Nucleus accumbens (tissue), 56 donors: ENCODE results near the gene BIRC7.

Experiments used
- DNase-seq, 56 donors: peaks; one replicate each; lab custom pipeline; 2025; lab: John Stamatoyannopoulos, UW

Gene BIRC7

DNA sequence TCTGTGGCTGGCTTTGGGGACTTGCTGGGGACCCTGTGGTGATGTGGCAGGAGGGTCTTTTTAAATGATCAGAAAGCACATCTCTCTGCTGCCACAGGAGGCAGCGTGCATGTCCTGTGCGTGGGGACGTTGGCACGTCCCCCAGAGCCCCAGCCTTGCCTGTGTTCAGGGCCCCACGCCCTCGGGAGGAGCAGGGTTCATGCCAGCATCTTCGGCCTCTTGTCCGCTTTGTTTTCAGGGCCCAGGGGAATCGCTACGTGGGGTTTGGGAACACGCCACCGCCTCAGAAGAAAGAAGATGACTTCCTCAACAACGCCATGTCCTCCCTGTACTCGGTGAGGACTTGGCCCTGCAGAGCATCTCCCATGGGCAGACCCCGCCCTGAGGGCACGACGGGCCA lies 43.0 kb downstream of the BIRC7 start:
- DNase-seq, result no peak

DNA sequence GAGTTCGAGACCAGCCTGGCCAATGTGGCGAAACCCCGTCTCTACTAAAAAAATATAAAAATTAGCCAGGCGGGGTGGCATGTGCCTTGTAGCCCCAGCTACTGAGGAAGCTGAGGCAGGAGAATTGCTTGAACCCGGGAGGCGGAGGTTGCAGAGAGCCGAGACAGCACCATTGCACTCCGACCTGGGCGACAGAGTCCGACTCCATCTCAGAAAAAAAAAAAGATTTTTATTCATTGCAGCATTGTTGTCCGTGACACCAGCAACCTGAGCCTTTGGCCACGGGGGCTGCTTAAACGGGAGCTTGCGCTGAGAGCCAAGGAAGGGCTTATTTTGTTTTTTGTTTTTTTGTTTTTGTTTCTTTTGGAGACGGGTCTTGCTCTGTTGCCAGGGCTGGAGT lies 44.2 kb downstream of the BIRC7 start:
- DNase-seq, result no peak

DNA sequence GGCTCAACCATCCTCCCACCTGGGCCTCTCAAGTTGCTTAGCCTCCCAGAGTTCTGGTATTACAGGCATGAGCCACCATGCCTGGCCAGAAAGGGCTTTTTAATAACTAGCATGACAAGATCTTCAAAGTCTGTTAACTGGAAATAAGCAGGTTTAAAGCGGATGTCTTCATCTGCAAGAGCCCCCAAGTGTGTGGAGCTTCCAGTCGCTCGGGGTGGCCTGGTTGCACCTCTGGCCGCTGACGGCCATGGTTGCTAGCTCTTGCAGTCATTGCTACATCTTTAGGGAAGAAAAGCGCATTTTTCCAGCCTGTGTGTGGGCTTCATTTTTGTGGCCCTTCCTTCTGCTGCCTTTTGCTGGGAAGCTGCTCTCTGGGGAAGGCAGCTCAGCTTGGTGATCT lies 44.7 kb downstream of the BIRC7 start:
- DNase-seq, result no peak

DNA sequence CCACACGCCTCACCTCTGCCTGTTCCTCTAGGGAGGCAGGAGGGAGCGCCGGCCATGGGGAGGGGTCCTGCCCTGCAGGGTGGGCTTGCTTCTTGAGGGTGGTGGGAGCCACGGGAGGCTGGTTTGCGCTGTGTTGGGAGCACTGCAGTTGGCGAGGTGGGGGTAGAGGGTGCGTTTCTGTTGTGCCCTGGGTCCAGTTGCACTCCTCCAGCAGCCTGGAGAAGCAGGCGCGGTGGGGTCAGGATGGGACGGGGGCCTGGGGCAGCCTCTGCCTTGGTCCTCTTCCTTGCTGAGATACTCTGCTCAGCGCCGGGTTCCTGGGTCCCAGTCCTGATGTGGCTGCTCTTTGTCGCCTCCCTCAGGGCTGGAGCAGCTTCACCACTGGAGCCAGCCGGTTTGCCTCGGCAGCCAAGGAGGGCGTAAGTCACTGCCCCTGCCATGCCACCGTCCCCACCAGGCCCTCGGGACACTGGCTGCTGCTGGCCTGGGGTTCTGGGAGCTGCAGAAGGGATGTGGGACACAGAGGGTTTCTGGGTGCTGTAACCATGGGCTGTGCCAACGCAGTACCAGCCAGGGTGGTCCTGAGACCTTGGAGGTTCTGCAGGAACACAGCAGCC lies 45.3 kb downstream of the BIRC7 start:
- no peak for DNase-seq

DNA sequence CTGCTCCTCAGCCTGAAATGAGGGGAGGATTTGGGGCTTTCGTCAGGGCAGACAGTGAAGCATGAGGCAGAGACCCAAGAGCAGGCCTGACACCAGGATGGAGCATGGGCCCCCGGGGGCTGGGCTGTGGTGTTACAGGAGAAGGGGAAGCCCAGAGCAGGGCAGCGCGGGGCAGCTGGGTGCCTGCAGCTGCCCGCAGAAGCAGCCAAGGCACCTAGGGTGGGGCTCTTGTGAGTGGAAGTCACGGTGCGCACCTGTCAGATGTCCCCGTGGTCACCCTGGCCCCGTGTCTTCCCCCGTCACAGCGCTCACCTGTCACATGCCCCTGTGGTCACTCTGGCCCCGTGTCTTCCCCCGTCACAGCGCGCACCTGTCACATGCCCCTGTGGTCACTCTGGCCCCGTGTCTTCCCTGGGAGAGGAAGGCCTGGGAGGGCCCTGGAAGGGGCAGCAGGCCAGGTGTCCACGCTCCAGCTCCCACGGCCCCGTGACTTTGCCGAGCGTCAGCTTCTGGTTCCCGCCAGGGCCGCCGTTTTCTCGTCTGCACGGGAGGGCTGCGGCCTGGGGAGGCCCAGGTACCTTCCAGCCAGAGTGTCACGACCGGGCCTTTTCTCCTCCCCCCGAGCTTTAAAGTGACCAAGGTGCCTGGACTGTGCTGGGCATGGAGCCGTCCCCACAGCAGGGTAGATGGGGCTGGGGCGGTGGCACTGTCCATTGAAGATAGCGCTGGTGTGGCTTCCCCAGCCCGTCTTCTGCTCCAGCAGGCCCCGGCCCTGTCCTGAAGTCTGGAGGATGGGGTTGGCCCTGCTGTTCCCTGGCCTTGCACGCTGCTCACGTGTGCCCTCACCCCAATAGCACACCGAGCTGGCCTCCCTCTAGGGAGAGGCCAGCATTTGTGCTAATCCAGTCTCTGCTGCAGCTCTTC lies 46.3 kb downstream of the BIRC7 start:
- DNase-seq, result no peak

DNA sequence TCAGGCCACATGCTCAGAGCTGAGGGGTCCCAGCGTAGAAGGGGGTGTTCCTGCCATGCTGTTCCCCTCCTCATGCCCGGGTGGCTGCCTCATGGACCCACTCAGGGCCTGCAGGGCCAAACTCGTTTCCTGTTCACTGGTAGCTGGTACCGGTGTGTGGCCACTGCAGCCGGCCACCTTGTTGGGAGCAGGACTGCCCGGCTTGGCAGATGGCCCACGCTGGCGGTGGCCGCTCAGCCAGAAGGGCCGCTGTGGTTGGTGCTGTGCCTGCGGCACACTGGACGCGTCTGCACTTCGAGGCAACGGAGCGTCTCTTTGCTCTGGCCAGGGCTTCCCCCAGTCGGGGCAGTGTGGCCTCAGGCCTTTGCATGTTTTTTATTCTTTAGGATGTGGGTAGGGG lies 47.2 kb downstream of the BIRC7 start:
- no peak for DNase-seq

DNA sequence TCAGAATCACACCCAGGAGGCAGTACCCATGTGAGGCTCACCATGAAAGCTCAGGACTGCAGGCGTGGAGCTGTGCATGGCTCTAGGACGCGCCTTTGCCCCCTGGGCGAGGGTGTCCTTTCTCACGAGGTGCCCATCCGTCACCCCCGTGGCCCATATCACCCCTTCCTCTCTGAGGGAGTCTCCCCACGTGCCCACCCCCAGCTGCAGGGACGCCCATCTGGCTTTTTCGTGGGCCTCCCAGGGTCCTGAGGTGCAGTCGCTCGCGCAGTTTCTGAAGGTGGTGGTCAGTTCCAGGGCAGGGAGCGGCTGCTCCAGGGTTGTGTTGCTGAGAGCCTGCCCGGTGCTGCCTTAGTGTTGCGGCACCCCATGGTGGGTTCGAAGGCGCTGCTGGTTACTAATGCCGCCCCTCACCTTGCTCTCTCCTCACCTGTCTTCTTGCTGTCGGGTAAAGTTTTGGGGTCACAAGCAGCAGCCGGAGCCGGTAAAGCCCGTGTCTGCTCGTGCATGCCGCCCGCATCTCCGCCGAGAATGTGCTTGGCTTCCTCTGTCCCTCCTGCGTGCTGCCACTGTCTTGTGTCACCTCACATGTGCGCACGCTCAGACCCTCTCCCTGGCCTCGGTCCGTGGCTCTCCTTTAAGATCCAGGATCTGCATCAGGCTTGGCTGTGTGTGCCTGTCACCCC lies 47.8 kb downstream of the BIRC7 start:
- no peak for DNase-seq

DNA sequence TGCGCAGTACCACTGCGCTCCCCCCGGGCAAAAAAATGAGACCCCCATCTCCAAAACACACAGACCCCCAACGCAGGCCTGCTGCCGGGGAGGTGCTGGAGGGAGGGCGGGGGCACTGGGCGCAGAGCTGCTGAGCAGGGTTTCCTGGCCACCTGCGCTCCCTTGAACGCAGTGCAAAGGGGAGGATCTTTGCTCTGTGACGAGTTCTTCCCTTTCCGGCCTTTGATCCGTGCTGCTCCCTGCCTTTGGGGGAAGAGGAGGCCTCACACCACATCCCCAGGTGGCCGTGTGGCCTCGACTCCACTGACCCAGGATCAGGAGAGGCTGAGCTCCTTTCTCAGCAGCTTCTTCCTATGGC lies 48.4 kb downstream of the BIRC7 start:
- no peak for DNase-seq

DNA sequence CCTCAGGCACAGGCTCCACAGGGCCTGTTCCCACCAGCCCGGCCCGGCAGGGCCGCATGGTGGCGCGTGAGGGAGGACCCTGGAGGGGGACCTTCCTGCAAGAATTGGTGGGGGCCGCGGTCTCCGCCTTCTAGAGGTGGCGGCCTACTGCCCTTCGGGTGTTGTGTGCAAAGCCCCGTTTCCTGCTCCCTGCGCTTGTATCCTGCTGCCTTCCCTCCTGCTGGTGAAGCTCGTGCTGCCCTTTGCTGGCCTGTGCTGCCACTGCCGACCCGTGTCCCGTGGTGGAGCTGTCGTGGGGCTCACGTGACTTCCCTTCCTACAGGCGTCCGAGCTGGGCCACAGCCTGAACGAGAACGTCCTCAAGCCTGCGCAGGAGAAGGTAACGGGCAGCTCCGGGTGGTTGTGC lies 48.8 kb downstream of the BIRC7 start:
- DNase-seq, result no peak

DNA sequence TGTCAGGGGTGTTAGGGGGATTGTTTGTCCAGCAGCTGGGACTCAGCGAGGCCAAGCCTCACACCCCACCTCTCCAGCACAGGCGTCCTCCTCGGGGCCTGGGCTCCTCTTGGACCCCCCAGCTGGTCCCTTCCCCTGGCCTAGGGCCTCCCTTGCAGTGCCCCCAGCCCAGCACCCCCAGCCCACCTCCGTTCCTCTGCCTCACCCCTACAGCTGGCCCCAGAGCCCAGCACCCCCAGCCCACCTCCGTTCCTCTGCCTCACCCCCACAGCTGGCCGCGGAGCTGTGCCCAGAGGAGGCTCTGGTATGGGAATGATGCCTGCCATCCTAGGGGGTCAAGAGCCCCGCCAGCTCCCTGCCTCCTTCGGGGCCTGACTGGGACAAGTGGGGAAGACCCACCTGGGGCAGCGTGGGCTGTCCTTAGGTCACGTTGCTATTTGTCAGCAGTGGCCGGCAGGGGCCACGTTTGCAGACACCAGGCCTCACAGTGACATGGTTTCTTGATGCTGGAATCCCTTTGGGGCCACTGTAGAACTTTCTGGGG lies 49.3 kb downstream of the BIRC7 start:
- DNase-seq, result no peak

DNA sequence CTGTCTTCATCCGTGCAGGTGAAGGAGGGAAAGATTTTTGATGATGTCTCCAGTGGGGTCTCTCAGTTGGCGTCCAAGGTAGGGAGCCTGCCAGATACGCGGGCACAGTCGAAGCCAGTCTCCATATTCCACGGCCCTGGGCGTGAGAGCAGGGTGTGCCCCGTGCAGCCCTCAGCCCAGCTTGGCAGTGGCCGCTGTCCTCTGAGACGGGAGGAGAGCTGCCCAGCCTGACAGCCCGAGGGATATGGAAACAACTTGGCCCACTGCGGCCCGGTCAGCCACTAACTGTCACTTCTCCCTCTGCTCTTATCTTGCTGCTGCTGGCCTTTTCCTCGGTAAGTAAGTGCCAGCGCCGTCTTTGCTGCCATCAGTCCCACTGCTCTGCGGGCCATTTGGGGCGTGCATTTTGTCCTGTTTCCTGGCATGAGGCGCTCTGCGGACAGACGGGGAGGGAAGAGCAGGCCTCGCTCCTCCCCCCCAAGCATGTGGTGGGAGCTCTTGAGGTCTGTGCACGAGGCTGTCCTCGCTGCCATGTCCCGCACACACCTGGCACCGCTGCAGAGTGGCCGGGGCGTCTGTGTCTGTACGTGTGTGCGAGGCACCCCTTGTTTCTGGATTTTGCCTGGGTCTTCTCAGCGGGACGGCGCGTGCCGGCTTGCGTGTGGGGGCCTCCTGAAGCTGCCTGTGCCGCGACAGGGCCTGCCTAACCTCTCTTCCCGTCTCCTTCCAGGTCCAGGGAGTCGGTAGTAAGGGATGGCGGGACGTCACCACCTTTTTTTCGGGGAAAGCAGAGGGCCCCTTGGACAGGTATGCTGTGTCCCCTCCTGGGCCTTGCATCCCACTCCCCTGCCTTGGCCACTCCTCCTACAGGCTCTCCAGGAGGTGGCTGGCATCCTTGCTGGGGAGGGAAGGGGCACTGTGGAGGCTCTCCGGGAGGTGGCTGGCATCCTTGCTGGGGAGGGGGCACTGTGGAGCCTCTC lies 50.2 kb downstream of the BIRC7 start:
- no peak for DNase-seq

DNA sequence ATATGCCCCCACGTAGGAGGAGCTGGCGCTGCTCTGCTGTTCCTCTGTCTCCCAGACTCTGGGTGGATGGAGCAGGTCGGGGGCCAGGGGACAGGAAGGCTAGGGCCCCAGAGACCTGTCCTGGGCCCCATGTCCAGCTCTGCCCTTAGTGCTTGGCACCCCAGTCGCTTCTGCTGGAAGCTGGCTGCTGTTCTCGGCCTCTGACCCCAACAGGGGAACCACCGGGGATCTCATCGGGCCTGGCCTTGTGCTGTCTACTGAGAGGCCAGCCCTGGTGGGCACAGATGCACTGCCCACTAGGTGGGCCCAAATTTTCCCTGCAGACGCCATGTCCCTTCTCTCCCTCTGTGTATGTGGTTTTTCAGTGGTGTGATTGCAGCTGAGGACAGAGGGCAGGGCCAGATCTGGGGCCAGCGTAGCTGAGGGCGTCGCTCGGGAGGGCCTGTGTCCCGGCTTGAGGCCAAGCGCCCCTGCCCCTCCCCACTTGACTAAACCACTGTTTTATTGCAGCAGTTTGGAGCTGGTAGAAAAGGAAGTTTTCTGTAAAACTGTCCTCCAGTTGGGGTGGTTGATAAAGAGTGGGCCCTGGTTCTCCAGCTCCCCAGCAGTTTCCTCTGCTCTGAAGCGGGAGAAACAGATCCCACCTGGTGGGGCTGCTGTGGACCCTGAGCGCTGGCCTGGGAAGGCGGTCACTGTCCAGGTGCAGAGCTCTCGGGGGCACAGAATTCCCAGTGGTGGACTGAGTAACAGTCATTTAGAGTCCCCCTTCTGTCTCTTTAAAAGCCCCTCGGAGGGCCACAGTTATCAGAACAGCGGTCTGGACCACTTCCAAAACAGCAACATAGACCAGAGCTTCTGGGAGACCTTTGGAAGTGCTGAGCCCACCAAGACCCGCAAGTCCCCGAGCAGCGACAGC lies 51.3 kb downstream of the BIRC7 start:
- no peak for DNase-seq

DNA sequence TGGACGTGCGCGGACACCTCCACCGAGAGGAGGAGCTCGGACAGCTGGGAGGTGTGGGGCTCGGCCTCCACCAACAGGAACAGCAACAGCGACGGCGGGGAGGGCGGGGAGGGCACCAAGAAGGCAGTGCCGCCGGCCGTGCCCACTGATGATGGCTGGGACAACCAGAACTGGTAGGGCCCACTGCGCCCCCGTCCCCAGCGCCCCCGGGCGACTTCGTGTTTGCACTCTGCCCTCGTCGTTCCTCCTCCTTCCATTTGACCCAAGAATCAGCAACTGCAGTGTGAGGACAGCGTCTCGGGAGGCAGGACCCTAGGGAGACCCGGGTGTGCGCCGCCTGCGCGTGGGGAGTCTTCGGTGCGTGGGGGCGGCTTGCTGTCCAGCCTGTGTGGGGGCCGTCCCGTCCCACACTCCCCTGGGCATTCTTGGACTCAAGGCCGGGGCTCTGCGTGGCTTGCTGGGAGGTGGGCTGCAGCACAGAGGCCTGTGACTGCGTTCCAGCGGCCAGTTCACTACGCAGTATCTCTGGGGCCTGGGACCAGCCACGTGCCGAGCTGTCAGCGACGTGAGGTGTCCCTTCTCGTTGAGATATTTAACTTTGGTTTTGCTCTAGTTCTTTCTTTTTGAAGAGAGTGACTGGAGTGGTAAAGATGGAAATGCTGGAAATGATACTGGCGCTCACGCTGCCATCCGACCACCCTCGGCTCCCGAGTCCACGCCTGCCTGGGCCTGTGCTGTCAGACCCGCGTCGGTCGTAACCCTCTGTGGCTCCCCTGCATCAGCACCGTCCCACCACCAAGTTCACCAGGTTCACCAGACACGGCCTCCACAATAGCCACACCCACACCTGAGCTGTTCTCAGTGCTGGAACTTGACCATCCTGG lies 52.2 kb downstream of the BIRC7 start:
- no peak for DNase-seq

DNA sequence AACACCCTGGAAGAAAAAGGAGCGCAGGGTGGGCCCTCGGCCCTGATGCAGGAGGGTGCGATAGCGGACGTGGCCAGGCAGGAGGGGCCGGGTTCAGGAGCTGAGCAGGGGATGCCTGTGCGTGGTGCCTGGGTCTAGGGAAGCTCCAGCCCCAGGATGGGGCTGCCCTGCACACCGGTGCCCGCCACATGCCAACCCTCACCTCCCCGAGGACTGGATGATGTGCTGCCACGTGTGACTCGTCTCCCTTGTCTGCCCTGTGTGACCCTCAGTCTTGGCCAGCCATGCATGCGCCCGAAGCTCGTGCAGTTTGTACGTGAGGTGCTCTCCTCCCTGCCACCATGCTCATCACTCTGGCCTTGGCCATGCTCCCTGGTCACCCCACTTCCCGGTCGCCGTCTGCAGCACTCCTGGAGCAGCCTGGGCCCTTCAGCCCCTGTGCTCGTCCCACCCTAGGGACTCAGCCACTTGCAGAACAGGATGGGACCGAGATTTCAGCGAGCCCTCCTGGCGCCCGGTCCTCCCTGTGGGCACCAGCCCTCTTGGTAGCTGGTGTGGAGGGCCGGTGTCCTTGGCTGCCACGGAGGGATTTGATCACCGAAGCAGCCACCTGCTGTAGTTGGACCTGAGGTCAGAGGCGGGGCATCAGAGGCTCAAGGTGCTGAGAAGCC lies 53.0 kb downstream of the BIRC7 start:
- no peak for DNase-seq

DNA sequence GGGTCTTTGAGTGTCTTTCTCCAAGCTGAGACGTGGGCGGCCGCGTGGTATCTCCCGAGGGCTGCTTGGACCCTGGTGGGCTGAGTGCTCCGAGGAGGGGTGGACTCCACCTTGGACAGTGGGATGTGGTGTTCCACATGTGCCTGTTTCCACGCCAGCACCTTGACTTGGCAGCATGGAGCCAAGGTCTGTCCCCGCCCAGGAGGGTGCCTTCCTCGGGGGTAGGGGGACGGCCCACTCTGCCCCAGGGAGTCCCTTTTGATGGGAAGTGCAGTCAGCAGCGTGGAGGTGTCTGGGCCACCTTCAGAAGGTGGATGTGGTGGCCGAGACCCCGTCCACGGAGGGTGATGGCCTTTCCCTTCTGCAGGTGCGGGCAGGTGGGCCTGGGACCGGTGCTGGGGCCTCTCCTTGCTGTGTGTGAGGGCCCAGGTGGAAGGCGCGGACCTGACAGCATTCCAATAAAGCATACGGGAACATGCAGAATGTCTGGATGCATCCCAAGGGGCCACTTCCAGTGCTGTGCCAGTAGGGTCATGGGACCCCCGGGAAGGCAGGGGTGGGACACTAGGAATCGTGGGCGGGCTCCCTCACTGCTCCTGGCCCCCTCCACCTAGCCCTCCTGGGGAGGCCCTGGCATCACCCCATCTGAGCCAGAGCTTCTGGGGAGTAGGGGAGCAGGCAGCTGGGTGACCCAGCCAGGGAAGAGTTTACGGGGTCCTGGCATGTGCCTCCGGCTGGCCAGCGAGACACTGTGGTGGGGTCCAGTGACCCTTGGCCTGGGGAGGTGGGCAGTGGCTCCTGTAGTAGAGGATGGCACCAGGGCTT lies 53.8 kb downstream of the BIRC7 start:
- no peak for DNase-seq
